Fibroblast of mammary gland (primary cell): Measurements from ENCODE around the gene RASSF1.
A peak's percentile ranks its signal among the peaks of the same experiment; 100 is the strongest.

Experiments
- DNase-seq: peaks from one replicate; pipeline ENCODE4 v3.0.0-alpha.2; 2010; ENCODE audit warnings: low read depth
- H3K4me3 ChIP-seq: 2 replicates; pipeline ENCODE4 v1.5.1; 2011; ENCODE audit warnings: low read depth, mild to moderate bottlenecking, low read length, moderate library complexity; ENCODE audit not compliant: control insufficient read depth
- TF ChIP-seq, protein P1 (sequence below): conservative IDR thresholded peaks from 2 replicates; pipeline ENCODE4 v1.5.1; 2011; ENCODE audit warnings: low read depth, low read length, inconsistent platforms; ENCODE audit not compliant: control insufficient read depth, insufficient read depth

RASSF1 gene, protein sequence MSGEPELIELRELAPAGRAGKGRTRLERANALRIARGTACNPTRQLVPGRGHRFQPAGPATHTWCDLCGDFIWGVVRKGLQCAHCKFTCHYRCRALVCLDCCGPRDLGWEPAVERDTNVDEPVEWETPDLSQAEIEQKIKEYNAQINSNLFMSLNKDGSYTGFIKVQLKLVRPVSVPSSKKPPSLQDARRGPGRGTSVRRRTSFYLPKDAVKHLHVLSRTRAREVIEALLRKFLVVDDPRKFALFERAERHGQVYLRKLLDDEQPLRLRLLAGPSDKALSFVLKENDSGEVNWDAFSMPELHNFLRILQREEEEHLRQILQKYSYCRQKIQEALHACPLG

DNA sequence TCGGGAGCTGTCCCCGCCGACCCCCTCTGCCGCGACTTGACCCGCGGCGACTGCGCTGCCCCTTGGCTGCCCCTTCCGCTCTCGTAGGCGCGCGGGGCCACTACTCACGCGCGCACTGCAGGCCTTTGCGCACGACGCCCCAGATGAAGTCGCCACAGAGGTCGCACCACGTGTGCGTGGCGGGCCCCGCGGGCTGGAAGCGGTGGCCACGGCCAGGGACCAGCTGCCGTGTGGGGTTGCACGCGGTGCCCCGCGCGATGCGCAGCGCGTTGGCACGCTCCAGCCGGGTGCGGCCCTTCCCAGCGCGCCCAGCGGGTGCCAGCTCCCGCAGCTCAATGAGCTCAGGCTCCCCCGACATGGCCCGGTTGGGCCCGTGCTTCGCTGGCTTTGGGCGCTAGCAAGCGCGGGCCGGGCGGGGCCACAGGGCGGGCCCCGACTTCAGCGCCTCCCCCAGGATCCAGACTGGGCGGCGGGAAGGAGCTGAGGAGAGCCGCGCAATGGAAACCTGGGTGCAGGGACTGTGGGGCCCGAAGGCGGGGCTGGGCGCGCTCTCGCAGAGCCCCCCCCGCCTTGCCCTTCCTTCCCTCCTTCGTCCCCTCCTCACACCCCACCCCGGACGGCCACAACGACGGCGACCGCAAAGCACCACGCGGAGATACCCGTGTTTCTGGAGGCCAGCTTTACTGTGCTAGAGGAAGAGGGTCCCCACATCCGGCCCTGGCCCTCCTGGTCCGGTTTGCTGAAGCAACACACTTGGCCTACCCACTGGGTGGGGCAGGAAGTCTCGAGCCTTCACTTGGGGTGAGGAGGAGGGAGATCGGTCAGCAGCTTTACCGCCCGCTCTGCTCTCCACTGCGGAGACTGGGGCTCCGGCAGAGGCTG is at the start of gene RASSF1:
RASSF1 (minus strand) TSS at position 389 of the 882 bp plus-strand sequence; CDS start at position 358, 31 bp downstream.
- peak within 1 kb of the TSS; percentile 79 for H3K4me3 ChIP-seq
- peak; percentile 66 for DNase-seq
- TF ChIP-seq, protein P1, sequence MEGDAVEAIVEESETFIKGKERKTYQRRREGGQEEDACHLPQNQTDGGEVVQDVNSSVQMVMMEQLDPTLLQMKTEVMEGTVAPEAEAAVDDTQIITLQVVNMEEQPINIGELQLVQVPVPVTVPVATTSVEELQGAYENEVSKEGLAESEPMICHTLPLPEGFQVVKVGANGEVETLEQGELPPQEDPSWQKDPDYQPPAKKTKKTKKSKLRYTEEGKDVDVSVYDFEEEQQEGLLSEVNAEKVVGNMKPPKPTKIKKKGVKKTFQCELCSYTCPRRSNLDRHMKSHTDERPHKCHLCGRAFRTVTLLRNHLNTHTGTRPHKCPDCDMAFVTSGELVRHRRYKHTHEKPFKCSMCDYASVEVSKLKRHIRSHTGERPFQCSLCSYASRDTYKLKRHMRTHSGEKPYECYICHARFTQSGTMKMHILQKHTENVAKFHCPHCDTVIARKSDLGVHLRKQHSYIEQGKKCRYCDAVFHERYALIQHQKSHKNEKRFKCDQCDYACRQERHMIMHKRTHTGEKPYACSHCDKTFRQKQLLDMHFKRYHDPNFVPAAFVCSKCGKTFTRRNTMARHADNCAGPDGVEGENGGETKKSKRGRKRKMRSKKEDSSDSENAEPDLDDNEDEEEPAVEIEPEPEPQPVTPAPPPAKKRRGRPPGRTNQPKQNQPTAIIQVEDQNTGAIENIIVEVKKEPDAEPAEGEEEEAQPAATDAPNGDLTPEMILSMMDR = no peak

DNA sequence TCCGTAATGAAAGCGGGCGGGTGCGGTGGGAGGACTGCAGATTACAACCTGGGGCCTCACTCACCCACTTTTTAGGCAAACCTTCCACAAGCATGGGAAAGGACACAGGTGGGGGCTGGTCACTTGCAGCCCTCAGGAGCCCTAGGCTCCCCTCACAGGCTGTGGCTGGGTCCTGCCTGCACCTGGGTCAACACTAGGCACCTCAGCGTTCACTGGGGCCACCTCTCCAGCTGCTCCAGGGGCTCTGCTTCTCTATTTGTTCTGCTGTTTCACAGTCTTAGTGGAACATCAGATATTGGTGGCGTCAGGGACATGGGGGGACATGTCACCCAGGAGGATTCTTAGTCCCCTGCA is 48.8 kb upstream of the RASSF1 start:
- no peak overlapping the region for H3K4me3 ChIP-seq
- TF ChIP-seq, protein P1 = no peak
- DNase-seq = no peak

DNA sequence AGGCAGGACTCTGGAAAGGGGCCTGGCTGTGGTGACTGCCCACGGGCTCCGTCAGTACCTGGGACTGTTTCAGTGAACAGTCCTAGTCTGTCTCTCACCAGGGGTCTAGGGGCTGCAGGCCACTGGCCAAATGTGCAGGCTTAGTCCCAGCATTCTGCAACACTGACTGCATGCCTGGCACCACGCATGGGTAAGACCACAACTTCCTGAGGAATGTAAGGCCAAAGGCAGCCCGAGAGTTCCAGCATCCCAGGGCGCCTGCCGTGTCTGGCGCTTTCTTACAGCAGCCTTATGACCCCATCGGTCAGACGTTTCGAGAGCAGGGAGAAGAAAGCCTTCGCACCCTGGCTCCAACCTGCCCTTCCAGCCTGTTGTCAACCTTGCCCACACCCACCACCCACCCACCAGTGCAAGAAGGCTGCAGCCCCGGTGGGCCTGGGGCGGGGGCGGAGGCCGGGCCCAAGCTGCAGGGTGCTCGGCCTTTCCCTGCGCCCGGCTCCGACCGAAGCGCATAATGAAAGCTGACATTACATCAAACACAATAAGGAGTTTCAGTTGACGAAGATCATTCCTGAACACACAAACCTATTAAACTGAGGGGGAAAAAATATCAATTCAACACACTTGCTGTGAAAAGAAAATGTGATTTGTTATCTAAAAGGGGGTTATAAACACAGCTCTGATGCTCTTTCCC is 48.2 kb upstream of the RASSF1 start:
- TF ChIP-seq, protein P1 = no peak
- DNase-seq = no peak
- no peak overlapping the region for H3K4me3 ChIP-seq

DNA sequence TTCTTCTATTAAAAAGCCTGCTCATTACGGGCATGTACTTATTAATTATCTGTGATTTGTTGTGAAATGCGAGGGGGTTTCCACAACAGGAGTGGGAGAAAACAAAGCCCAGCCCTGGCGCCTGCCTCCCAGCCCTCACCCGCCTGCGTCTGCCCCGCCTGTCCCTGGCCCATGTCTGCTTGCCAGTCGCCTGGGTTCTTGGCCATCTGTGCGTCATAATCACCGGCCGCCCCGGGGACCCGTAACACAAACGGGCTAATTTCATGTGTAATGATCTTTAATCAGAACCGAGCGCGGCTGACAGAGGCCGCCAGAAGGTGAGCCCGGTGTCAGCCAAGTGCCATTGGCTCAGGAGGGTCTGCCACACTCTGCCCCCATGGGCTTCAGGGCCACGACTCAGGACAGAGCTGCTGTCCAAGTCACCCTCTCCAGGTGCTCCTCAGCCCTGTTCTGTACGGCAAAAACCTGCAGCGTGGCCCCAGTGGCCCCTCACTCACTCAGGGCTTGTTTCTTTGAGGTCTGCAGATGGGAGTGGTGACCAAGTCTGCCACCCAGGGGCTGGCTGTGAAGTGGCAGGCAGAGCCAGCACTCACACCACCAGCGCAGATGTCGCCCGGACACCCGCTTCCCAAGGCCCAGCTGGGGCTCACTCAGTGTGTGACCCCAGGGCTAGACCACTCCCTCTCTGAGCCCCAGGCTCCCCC is 47.5 kb upstream of the RASSF1 start:
- DNase-seq = no peak
- TF ChIP-seq, protein P1 = peak; percentile 3
- no peak overlapping the region for H3K4me3 ChIP-seq

DNA sequence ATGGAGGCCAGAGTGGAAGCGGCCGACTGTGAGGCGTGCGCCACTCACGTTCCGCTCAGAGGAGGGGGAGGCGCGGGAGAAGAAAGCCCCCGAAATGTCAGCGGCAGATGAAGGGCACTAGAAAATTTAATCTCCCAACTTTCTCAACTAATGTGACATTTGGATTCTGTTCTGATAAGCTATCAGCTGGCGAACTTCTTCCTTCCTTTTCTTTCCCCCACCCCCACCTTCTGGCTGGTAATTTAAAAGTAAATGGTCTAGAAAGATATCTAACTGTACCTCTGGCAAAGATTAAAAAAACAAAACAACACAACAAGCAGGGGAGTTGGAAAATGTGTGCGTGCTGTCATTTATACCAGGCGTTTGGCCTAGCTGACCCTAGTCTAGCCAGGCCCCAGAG is 45.1 kb upstream of the RASSF1 start:
- TF ChIP-seq, protein P1 = no peak
- no peak for DNase-seq
- H3K4me3 ChIP-seq = no peak overlapping the region

DNA sequence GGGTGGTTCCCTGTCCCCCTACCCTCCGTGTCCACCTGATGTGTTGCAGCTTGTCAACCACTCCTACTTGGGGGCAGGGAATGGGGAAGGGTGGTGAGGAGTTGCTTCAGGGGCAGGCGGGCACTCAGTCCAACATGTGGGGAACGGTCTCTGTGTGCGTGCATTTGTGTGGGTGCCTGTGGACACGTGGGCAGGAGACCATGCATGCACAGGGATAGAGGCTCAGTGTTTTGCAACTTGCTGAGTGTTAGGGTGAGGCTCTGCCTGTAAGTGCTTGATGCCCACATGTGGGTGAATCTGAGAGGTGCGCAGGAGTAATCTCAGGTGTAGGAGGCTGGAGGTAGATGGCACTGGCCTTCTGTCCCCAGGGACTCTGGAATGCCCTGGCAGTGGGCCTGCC is 43.1 kb upstream of the RASSF1 start:
- no peak overlapping the region for H3K4me3 ChIP-seq
- no peak for DNase-seq
- TF ChIP-seq, protein P1 = no peak
